Activated CD4-positive, alpha-beta memory T cell treated with anti-CD3 and anti-CD28 coated beads for 36 hours (primary cell): ENCODE measurements around the gene C17orf107. TPM values are rescaled to one million over a fixed set of nuclear protein-coding genes. Genes with fewer than 3 reads are reported as not detected.

Experiments
- CTCF ChIA-PET: fragments of 350-600 bp; sonication (Branson Sonifier 250); formaldehyde crosslinking; loops from one replicate; lab custom pipeline; 2021; ENCODE audit warnings: antibody characterized with exemption, inconsistent platforms; lab: Charles Lee
- POLR2A ChIA-PET: fragments of 350-600 bp; sonication (Branson Sonifier 250); formaldehyde crosslinking; loops from one replicate; lab custom pipeline; 2021; ENCODE audit warnings: antibody characterized with exemption; lab: Charles Lee
- DNase-seq: peaks from one replicate; pipeline ENCODE4 v3.0.0-alpha.2; 2020
- H3K27ac Mint-ChIP-seq: one replicate; pipeline ENCODE4 v1.8.0; 2021; ENCODE audit warnings: mixed read lengths
- H3K27me3 Mint-ChIP-seq: one replicate; pipeline ENCODE4 v1.8.0; 2021; ENCODE audit warnings: mixed read lengths
- H3K36me3 Mint-ChIP-seq: one replicate; pipeline ENCODE4 v1.8.0; 2021; ENCODE audit warnings: mixed read lengths
- H3K4me1 Mint-ChIP-seq: one replicate; pipeline ENCODE4 v1.8.0; 2021; ENCODE audit warnings: low read depth, mixed read lengths
- H3K4me3 Mint-ChIP-seq: one replicate; pipeline ENCODE4 v1.8.0; 2021; ENCODE audit warnings: mild to moderate bottlenecking, mixed read lengths
- H3K9me3 Mint-ChIP-seq: one replicate; pipeline ENCODE4 v1.8.0; 2021; ENCODE audit warnings: mixed read lengths
- intact Hi-C: fragments of 100-400 bp; cut with micrococcal nuclease; formaldehyde crosslinking; loops from one replicate; pipeline ENCODE4 v1.15.1; 2023
- total RNA-seq, 2 experiments: library from RNA; stranded (reverse); gene quantifications; one replicate each; pipeline ENCODE4 v1.2.3, GENCODE V29; 2021

C17orf107 gene
- total RNA-seq, 2 experiments from 2014 or later, result 2.3 to 2.5 TPM

DNA sequence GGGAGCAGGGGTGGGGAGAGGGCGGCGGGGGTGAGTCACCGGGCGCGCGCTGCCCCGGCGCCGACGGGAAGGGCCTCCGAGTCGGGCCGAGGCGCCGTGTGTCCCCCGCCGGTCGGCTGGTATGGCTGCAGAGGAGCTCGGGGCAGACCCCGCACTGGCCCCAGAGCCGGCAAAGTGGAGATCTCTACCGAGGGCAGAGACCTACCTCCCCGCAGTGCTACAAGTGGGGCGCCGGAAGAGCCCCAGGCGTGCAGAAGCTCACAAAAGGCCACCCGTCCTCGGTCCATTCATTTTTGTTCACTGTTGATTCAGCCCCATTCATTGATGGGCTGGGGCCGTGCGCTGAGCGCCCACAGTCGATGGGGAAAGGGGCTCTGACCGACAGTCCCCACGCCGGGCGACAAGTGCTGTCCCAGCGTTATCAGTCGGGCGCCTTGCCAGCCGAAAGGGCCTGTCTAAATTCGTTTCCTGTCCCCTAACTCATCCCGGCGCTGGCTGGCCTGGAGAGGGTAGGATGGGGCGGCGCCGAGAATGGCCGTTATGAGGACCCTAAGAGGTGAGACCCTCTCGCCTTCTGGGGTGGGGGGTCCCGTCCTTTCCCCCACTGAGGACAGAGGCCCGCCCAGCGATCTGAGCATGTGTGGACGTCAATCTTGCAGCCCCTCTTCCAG lies 50.9 kb downstream of the C17orf107 start:
- ChIA-PET POLR2A (interaction anchor here (0.5 to 21.0 kb wide), 7 partner anchors 9 to 104 kb away, joined by 3 to 346 read pairs (median 3); partner anchors contain the start of genes C17orf107, RNF167, SLC25A11 and SPAG7), CTCF (interaction anchor here (0.6 to 1.0 kb wide), 2 partner anchors 17 to 112 kb away, joined by 3 read pairs; no protein-coding TSS in a partner anchor)
- peak overlapping the region; percentile 97 for H3K27ac Mint-ChIP-seq
- H3K9me3 Mint-ChIP-seq, result no peaks in the 10 kb centered on the region
- peaks cover 24% of the 10 kb centered on the region for H3K36me3 Mint-ChIP-seq
- intact Hi-C loops, result no loop called here
- H3K4me3 Mint-ChIP-seq, result peak overlapping the region; percentile 88
- peaks cover 29% of the 10 kb centered on the region for H3K4me1 Mint-ChIP-seq
- peak; percentile 58 for DNase-seq
- no peaks in the 10 kb centered on the region for H3K27me3 Mint-ChIP-seq

DNA sequence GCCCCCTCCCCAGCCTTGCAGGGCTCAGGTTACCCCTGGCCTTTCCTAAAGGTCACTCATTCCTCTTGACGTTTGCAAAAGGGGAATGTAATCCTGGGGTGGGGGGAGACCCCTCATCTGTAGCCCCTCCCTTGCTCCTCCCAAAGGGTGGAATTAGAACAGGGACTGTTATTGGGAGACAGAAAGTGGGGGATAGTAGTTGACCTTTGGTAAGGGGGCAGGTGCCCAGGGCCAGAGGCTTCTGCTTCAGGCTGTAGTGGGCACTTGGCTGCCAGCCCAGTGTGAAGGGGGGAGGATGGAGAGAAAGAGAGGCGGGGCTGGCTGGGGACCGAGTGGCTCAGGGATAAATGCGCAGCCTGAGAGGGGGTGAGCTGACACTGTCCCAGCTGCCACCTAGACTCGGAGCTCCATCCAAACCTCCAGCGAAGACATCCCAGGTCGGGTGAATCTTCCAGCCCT lies 51.4 kb downstream of the C17orf107 start, which contains the start of gene ENO3:
TSS of gene ENO3 (plus strand) at position 374 of the 459 bp plus-strand sequence. CDS start 711 bp downstream, outside the sequence.
- peak within 1 kb of the TSS; percentile 88 for H3K4me3 Mint-ChIP-seq
- peaks cover 19% of the 10 kb centered on the region for H3K36me3 Mint-ChIP-seq
- ChIA-PET POLR2A (interaction anchor here (0.5 to 21.0 kb wide), 7 partner anchors 9 to 104 kb away, joined by 3 to 346 read pairs (median 3); partner anchors contain the start of genes C17orf107, RNF167, SLC25A11 and SPAG7), CTCF (interaction anchor here (0.6 to 1.6 kb wide), 3 partner anchors 16 to 112 kb away, joined by 3 read pairs; partner anchors contain the start of gene SPAG7)
- H3K27ac Mint-ChIP-seq, result peak within 1 kb of the TSS; percentile 97
- no peaks in the 10 kb centered on the region for H3K27me3 Mint-ChIP-seq
- intact Hi-C loops, result no loop called here
- no peaks in the 10 kb centered on the region for H3K9me3 Mint-ChIP-seq
- DNase-seq, result no peak
- peaks cover 23% of the 10 kb centered on the region for H3K4me1 Mint-ChIP-seq

DNA sequence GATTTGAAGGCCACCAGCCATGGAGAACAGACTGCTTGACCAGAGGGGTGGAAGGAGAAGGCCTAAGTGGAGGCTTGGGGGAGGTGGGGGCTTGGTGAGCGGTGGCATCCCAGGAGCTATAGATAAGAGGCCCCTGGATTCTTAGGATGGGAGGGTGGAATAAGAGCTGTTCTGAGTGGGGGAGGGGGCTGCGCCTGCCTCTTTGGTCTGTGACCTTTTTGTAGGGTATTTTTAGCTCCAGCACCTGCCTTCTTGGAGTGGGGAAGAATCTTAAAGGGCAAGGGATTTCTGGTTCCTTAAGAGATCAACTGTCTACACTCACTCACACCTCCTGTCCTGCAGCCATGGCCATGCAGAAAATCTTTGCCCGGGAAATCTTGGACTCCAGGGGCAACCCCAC lies 52.1 kb downstream of the C17orf107 start:
- DNase-seq, result no peak
- Mint-ChIP-seq H3K9me3 (no peaks in the 10 kb centered on the region), H3K4me3 (peak overlapping the region; percentile 88), H3K4me1 (peaks cover 23% of the 10 kb centered on the region), H3K27me3 (no peaks in the 10 kb centered on the region), H3K27ac (peak overlapping the region; percentile 97), H3K36me3 (peaks cover 12% of the 10 kb centered on the region)
- CTCF ChIA-PET, result interaction anchor here (0.7 to 2.3 kb wide), 3 partner anchors 11 to 110 kb away, joined by 3 to 6 read pairs (median 3); partner anchors contain the start of genes RNF167, SLC25A11 and SPAG7
- POLR2A ChIA-PET, result interaction anchor here (1.2 to 21.0 kb wide), 3 partner anchors 12 to 43 kb away, joined by 3 to 346 read pairs (median 64); partner anchors contain the start of genes RNF167, SLC25A11 and SPAG7
- intact Hi-C loops, result no loop called here

Other genes starting within 250 kb of the C17orf107 start
- 100 to 1,000 TPM in 1 of 2 experiments, 10 to 100 TPM in 1; 96.1 to 101 TPM for gene PELP1, start 195.4 kb upstream of the C17orf107 start, total RNA-seq
- gene ARRB2, start 188.9 kb upstream of the C17orf107 start, total RNA-seq, result 100 to 1,000 TPM; 210 to 226 TPM
- 10 to 100 TPM; 20.4 to 21.8 TPM for gene MED11, start 168.1 kb upstream of the C17orf107 start, total RNA-seq
- gene ZMYND15, start 159.7 kb upstream of the C17orf107 start, total RNA-seq, result under 1 TPM; 0.10 to 0.24 TPM
- 1 to 10 TPM; 3.1 to 3.4 TPM for gene CXCL16, start 159.6 kb upstream of the C17orf107 start, total RNA-seq
- gene TM4SF5, start 127.7 kb upstream of the C17orf107 start, total RNA-seq, result not detected
- gene VMO1, start 113.2 kb upstream of the C17orf107 start, total RNA-seq, result not detected
- gene GLTPD2, start 110.6 kb upstream of the C17orf107 start, total RNA-seq, result not detected
- 100 to 1,000 TPM; 165 to 177 TPM for gene PSMB6, start 103.4 kb upstream of the C17orf107 start, total RNA-seq
- 10 to 100 TPM; 15.8 to 19.3 TPM for gene PLD2, start 92.4 kb upstream of the C17orf107 start, total RNA-seq
- 10 to 100 TPM; 67.5 to 79.3 TPM for gene MINK1, start 66.2 kb upstream of the C17orf107 start, total RNA-seq
- gene CHRNE, start 3.6 kb downstream of the C17orf107 start, total RNA-seq, result under 1 TPM; 0.45 to 0.56 TPM
- not detected for gene GP1BA, start 32.7 kb downstream of the C17orf107 start, total RNA-seq
- gene SLC25A11, start 40.5 kb downstream of the C17orf107 start, total RNA-seq, result 10 to 100 TPM; 70.5 to 72.5 TPM
- 100 to 1,000 TPM; 130 to 157 TPM for gene RNF167, start 40.7 kb downstream of the C17orf107 start, total RNA-seq
- 1,000 to 10,000 TPM; 1,907 to 1,923 TPM for gene PFN1, start 49.0 kb downstream of the C17orf107 start, total RNA-seq
- 10 to 100 TPM; 26.5 to 26.8 TPM for gene ENO3, start 51.6 kb downstream of the C17orf107 start, total RNA-seq
- 10 to 100 TPM; 60.6 to 65.8 TPM for gene SPAG7, start 68.3 kb downstream of the C17orf107 start, total RNA-seq
- 100 to 1,000 TPM; 101 to 109 TPM for gene CAMTA2, start 88.1 kb downstream of the C17orf107 start, total RNA-seq
- gene INCA1, start 98.0 kb downstream of the C17orf107 start, total RNA-seq, result under 1 TPM in 1 of 2 experiments, not detected in 1; 0.40 TPM
- gene KIF1C, start 98.4 kb downstream of the C17orf107 start, total RNA-seq, result 10 to 100 TPM; 43.9 to 48.8 TPM
- gene SLC52A1, start 135.9 kb downstream of the C17orf107 start, total RNA-seq, result under 1 TPM; 0.31 to 0.36 TPM
- 1 to 10 TPM; 1.8 to 1.9 TPM for gene ZFP3, start 178.9 kb downstream of the C17orf107 start, total RNA-seq
- gene ZNF232, start 212.3 kb downstream of the C17orf107 start, total RNA-seq, result 10 to 100 TPM; 13.6 to 14.2 TPM
- under 1 TPM; 0.05 TPM for gene USP6, start 216.5 kb downstream of the C17orf107 start, total RNA-seq